Measurements from ENCODE around the gene SPOUT1.
A peak's percentile ranks its signal among the peaks of the same experiment; 100 is the strongest.
"Not testable (repeated sequence)": the region's sequence is repeated elsewhere in the genome, so short reads cannot be mapped to it uniquely, and the experiment has no call there.

SPOUT1 gene, protein sequence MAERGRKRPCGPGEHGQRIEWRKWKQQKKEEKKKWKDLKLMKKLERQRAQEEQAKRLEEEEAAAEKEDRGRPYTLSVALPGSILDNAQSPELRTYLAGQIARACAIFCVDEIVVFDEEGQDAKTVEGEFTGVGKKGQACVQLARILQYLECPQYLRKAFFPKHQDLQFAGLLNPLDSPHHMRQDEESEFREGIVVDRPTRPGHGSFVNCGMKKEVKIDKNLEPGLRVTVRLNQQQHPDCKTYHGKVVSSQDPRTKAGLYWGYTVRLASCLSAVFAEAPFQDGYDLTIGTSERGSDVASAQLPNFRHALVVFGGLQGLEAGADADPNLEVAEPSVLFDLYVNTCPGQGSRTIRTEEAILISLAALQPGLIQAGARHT

DNA sequence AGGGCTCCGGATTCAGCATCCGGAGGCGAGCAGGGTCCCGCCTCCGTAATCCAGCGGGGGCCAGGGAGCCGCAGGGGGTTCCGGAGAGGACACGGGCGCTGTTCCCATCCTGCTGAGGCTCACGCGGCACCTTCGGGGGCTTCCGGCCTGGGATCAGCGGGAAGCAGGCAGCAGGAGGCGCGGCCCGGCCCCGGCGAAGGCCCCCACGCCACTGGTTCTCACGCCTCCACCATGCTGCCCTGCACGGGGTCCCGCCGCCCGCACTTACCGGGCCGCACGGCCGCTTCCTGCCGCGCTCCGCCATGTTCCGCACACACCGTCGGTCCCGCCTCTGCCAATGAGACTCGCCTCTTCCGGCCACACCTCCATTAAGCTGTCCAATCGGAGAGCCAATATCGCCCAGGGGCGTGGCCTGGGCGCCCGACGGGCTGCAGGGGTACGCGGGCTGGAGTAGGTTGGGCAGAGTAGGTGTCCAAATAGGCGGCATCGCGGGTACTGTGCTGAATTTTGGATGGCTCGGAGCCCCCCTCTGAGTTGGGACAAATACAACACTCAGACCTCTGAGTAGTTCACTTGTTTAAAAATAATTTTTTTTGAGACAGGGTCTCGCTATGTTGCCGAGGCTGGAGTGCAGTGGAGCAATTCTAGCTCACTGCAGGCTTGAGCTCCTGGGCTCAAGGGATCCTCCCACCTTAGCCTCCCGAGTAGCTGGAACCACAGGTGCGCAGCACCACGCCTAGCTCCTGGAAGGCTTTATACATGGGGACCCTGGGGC is at the start of gene SPOUT1:
SPOUT1 (minus strand) TSS at position 318 of the 775 bp plus-strand sequence; CDS start at position 304, 14 bp downstream.
- DNase-seq: peak; percentile 93

DNA sequence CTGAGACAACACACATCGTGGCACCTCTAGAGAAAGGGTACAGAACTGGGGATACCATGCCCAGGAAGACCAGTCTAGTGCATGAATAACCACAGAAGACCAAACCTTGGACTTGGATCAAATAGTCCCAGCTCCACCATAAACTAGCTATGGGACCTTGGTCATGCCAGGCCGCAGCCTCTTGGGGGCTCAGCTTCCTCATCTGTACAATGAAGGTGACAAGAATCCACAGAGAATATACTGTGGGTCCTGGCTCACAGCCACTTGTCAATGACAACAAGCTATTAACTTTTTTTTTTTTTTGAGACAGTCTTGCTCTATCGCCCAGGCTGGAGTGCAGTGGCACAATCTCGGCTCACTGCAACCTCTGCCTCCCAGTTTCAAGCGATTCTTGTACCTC is 48.3 kb upstream of the SPOUT1 start:
- no peak for DNase-seq

DNA sequence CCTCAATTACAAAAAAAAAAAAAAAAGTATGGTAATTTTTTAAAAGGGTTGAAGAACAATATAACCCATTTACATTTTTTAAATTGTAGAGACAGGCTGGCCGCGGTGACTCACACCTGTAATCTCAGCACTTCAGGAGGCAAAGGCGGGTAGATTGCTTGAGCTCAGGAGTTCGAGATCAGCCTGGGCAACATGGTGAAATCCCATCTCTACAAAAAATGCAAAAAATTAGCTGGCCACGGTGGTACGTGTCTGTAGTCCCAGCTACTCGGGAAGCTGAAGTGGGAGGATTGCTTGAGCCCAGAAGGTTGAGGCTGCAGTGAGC is 41.3 kb upstream of the SPOUT1 start:
- DNase-seq: not testable (repeated sequence)

DNA sequence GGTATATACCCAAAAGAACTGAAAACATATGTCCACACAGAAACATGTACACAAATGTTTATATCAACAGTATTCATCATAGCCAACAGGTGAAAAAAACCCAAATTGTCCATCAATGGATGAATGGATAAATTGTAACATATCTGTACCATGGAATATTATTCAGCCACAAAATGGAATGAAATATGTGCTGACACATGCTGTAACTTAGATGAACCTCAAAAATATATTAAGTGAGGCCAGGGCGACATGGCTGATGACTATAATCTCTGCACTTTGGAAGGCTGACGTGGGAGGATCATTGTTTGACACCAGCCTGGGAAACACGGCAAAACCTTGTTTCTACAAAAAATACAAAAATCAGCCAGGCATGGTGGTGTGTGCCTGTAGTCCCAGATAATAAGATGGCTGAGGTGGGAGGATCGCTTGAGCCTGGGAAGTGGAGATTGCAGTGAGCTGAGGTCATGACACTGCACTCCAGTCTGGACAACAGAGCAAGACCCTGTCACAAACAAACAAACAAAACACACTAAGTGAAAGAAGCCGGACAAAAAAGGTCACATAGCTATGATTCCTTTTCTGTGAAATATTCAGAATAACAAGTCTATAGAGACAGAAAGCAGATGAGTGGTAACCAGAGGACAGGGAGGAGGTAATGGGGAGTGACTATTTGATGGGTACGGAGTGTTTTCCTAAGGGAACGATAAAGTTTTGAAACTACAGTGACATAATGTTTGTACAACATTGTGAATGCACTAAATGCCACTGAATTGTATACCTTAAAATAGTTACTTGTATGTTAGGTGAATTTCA is 40.7 kb upstream of the SPOUT1 start:
- DNase-seq: no peak

DNA sequence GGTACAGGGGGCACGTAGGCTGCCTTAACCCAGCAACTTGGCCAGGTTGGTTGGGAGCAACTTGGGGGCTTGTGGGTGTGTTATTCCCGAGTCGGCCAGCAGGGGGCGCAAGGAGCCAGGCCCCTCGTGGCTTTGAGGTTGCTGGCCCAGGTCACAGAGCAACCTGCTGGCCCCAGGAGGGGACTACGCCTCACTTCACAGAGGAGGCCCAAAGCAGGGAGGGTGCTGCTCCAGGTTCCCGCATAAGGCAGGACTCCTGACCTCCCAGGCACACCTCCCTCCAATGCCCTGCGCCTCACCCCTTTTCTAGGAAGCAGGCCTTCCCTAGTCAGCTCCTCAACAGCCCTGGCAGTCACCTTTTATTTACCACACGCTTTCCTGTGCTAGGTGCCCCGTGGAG is 34.1 kb upstream of the SPOUT1 start:
- DNase-seq: peak; percentile 78

DNA sequence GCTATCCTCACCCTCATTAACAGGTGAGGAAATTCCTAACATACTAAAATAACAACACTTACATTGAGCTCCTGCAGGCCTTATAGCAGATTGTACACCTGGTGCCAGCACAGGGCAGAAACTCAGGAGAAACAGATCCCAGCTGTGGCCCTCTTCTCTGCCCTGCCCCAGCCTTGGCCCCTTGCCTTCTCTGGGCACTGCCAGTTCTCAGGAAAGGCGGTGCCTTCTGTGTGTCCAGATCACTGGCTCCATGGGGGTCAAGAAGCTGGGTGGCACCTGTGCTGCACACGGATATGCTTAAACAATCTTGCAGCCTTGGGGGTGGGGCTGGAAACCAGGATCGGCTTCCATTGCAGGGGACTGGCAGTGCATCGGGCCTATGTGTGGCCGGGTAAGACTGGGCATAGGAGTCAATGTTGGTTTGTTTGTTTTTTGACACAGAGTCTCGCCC is 32.8 kb upstream of the SPOUT1 start:
- DNase-seq: no peak

DNA sequence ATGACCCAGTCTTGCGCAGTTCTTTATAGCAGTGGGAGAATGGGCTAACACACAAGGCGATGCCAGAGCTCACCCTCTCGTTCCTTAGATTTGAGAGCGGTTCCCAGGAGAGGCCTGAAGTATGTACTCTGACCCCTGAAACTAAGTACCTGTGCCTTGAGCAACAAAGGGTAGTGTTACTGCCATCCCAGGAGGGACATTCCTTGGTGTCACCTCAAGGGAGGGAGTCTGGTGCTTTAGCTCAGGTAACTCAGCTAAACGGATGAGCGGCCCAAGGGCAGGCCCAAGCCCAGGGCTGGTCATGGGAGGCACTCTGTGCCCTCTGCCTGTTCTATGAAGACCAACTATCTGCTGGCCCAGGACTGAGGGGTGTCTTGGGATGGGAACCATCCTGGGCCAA is 31.9 kb upstream of the SPOUT1 start:
- DNase-seq: no peak

DNA sequence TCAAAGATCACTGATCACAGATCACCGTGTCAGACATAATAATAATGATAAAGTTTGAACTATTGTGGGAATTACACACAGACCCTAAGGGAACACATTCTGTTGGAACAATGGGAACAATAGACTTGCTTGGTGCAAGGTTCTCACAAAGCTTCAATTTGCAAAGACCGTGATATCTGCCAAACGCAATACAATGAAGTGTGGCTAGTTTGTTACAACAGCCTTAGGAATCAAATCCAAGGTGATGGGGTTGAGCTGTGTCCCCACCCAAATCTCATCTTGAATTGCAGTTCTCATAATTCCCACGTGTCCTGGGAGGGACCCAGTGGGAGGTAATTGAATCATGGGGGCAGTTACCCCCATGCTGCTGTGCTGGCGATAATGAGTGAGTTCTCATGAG is 31.3 kb upstream of the SPOUT1 start:
- DNase-seq: no peak

DNA sequence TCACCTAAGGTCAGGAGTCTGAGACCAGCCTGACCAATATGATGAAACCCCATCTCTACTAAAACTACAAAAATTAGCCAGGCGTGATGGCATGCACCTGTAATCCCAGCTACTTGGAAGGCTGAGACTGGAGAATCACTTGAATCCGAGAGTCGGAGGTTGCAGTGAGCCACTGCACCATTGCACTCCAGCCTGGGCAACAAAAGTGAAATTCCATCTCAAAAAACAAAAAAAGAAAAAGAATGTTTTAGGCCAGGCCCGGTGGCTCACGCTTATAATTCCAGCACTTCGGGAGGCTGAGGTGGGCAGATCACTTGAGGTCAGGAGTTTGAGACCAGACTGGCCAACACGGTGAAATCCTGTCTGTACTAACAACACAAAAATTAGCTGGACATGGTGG is 28.9 kb upstream of the SPOUT1 start:
- DNase-seq: not testable (repeated sequence)

DNA sequence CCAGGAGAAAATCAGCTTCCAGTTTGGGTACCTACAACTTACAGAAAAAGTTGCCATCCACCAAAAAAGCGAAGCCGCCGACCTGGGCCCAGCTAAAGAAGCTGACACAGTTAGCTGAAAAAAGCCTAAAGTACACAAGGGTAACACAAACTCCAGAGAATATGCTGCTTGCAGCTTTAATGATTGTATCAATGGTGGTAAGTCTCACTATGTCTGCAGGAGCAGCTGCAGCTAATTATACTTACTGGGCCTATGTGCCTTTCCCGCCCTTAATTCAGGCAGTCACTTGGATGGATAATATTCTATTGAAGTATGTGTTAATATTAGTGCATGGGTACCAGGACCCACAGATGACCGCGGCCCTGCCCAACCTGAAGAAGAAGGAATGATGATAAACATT is 24.9 kb upstream of the SPOUT1 start:
- DNase-seq: not testable (repeated sequence)

DNA sequence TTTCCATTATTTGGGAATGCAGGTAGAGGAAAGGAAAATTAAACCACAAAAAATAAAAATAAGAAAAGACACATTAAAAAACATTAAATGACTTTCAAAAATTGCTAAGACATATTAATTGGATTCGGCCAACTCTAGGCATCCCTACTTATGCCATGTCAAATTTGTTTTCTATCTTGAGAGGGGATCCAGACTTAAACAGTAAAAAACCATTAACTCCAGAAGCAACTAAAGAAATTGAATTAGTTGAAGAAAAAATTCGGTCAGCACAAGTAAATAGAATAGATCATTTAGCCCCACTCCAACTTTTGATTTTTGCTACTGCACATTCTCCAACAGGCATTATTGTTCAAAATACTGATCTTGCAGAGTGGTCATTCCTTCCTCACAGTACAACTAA is 23.1 kb upstream of the SPOUT1 start:
- DNase-seq: not testable (repeated sequence)

DNA sequence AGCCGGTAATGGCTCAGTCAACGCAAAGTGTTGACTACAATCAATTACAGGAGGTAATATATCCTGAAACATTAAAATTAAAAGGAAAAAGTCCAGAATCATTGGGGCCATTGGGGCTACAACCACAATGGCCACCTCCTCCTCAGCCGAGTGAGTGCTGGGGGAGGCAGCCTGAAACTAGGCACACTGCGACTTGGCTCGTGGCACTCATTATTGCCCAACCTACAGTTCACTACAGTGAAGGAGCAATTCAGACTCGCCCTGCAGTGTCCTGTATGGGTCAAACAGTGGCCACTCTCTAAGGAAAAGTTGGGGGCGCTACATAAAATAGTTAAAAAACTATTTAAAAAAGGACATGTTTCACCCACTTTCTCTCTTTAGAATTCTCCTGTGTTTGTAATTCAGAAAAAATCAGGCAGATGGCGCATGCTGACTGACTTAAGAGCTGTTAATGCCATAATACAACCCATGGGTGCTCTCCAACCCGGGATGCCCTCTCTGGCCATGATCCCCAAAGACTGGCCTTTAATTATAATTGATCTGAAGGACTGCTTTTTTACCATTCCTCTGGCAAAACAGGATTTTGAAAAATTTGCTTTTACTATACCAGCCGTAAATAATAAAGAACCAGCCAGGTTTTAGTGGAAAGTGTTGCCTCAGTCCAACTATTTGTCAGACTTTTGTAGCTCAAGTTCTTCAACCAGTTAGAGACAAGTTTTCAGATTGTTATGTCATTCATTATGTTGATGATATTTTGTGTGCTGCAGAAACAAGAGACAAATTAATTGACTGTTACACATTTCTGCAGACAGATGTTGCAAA is 22.4 kb upstream of the SPOUT1 start:
- not testable (repeated sequence) for DNase-seq

DNA sequence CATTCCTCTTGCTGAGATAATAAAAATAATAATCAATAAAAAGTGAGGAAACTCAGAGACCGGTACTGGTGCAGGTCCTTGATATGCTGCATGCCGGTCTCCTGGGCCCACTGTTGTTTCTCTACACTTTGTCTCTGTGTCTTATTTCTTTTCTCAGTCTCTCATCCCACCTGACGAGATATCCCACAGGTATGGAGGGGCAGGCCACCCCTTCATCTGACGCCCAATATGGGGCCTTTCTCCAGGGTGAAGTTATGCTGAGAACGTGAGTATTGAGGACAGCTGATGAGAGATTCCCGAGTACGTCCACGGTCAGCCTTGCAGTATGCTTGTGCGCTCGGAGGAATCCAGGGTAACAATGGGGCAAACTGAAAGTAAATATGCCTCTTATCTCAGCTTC is 21.4 kb upstream of the SPOUT1 start:
- not testable (repeated sequence) for DNase-seq

DNA sequence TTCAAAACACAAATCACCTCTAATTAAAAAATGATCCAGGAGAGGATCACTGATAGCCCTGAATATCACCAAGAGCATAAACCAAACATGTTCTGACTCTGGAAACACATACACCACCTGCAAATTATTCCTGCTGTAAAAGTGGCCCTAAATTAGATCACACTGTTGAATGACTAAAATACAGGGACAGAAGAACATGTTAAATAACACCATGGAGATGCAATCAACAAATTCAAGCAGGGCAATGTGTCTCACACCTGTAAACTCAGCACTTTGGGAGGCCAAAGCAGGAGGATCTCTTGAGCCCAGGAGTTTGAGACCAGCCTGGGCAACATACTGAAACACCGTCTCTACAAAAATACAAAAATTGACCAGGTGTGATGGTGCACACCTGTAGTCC is 18.2 kb upstream of the SPOUT1 start:
- DNase-seq: no peak

DNA sequence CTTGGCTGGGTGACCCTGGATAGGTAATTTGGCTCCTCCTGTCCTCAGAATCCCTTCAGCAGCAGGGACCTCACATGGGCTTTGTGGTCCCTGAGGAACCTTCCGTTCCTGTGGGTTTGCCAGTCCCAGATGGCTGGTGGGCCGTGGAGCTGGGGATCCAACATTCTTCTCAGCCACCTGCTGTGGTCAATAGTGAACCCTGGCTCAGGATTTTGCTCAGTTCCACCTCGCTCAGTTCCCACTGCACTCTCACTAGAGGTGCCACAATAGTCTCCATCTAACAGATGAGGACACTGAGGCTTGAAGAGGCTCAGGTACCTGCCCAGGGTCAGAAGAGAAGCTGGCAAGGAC is 17.1 kb upstream of the SPOUT1 start:
- DNase-seq: no peak

DNA sequence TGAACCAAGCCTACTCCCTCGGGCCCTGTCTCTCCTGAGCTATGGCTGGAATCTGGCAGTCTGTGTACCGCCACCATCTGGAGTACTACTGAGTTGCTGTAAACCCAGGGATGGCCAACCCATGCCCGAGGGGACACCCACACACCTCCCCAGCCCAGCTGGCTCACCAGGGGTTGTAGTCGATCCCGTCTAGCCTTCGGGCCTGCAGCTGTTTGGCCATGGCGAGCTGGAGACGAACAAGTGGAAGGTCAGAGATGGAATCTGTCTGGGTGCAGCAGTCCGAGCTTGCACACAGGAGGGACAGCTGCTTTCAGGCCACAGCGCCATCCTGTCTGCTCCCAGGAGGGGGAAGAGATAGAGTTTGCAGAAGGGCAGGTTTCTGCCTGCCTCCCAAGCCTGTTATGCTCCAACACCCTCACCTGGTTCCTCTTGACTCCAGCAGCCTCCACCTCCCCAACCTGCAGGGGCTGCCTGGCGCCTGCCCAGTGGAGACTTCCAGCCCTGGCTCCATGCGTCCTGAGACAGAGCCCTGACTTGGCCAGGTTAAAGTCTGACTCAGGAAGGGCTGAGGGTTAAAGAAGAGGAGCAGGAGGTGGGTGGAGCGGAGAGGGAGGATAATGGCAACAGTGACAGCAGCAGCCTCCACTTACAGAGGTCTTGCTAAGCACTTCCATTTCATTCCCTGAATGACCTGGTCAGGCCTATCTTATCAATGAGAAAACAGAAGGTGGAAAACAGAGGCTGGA is 15.8 kb upstream of the SPOUT1 start:
- DNase-seq: no peak

DNA sequence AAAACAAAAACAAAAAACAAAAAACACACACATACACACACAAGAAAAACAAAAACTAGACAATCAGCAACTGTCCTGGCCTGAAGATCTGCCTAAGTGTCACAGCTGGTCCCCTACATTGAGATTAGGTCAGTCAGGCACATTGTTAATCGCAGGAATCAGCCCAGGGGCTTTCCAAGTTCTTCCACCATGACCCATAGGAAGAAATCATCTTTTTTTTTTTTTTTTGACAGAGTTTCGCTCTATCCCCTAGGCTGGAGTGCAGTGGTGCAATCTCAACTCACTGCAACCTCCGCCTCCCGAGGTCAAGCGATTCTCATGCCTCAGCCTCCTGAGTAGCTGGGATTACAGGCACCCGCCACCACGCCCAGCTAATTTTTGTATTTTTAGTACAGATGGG is 13.6 kb upstream of the SPOUT1 start:
- DNase-seq: not testable (repeated sequence)

DNA sequence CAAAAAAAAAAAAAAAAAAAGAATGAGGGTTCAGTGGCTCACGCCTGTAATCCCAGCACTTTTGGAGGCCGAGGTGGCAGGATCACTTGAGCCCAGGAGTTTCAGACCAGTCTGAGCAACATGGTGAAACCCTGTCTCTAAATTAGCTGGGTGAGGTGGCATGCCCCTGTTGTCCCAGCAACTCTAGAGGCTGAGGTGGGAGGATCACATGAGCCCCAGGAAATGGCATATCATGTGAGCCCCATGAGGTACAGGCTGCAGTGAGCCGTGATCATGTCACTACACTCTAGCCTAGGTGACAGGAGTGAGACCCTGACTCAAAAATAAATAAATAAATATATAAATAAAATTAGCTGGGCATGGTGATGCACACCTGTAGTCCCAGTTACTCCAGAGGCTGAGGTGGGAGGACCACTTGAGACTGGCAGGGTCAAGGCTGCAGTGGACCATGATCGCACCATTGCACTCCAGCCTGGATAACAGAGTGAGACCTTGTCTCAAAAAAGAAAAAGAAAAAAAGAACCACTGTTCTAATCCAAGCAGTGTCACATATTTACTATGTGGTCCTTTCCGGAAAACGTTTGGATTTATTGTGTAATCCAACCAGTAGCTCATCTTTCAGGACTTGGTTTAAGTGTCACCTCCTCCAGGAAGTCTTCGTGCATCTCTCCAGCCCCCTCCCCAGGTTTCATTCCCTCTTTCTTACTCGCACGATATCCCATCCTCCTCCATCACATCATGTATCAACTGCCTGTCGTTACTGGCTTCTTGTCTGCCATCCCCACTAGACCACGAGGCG is 12.3 kb upstream of the SPOUT1 start:
- DNase-seq: no peak

DNA sequence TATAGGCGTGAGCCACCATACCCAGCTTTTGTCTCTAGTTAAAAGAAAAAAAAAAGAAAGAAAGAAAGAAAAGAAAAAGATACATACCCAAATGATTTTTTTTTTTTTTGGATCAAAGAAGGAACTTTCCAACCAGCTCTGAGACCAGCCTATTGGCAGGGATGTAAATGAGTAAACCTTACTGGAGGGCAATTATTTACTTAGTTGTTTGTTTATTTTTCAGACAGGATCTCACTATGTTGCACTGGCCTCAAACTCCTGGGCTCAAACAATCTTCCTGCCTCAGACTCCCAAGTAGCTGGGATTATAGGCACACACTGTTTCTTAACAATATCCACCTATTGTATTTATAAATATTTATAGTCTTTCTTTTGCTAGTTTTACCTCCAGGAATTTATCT is 10.9 kb upstream of the SPOUT1 start:
- no peak for DNase-seq

DNA sequence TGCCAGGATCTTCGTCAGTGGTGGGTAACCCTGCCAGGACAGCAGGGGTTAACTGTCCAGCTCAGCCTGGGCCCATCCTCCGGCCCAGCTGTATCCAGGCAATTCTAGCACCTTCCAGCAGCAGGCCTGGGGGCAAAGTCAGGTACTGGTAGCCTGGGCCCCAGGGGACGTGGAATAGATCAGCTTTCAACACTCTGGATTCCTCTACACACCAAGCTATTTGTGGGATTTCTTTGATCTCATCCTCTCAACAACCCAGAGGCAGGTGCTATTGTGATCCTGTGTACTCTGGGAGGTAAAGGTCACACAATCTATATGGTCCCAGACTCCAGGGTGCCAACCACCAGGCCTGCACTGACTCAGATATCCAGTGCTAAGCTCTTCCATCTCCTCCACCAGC is 8.7 kb upstream of the SPOUT1 start:
- DNase-seq: no peak

DNA sequence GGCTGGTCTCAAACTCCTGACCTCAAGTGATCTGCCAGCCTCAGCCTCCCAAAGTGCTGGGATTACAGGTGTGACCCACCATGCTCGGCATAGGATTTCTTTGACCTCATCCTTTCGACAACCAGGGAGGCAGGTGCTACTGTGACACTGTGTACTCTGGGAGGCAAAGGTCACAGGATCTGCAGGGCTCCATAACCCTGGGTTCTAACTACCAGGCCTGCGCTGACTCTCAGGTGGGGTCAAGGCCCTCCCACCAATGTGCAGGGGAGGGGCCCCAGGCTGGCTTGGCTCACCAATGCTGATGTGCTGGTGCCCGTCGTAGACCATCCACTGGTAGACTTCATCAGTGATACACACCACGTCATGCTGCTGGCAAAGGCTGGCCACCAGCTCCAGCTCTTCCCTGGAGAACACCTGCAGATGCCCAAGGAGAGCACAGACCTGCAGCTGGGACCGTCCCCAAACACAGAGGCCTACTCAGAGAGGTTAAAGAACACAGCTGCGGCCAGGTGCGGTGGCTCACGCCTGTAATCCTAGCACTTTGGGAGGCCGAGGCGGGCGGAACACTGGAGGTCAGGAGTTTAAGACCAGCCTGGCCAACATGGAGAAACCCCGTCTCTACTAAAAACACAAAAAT is 7.0 kb upstream of the SPOUT1 start:
- no peak for DNase-seq
